Tibial nerve (tissue), 4 donors: ENCODE results near the gene PRMT3. TPM values are rescaled to one million over a fixed set of nuclear protein-coding genes. Genes with fewer than 3 reads are reported as not detected.

ENCODE experiments used
- DNase-seq, 2 donors: peaks; one replicate each; pipeline ENCODE4 v3.0.0-alpha.2; 2019; ENCODE audit warnings: low spot score in 2 of 2
- H3K27ac ChIP-seq, 4 donors: fragments of 200-600 bp; sonication (generic) in 3 of 4; one replicate each; pipeline ENCODE4 v1.5.1; 2017 to 2019; ENCODE audit warnings: mild to moderate bottlenecking in 1 of 4
- H3K27me3 ChIP-seq, 2 donors: fragments of 200-600 bp; sonication (generic) in 1 of 2; one replicate each; pipeline versions ENCODE4 v1.5.1 to v1.6.0; 2017 to 2019
- H3K36me3 ChIP-seq, 3 donors: fragments of 200-600 bp; sonication (generic); one replicate each; pipeline ENCODE4 v1.5.1; 2018 to 2019
- H3K4me1 ChIP-seq, 4 donors: fragments of 200-600 bp; sonication (generic) in 3 of 4; one replicate each; pipeline ENCODE4 v1.5.1; 2017 to 2019
- H3K4me3 ChIP-seq, 4 donors: fragments of 200-600 bp; sonication (generic) in 3 of 4; one replicate each; pipeline ENCODE4 v1.5.1; 2017 to 2019; ENCODE audit warnings: mild to moderate bottlenecking in 1 of 4, moderate library complexity in 1 of 4
- H3K9me3 ChIP-seq, 4 donors: fragments of 200-600 bp; sonication (generic) in 3 of 4; one replicate each; pipeline ENCODE4 v1.5.1; 2017 to 2019
- EP300 ChIP-seq, 2 donors: sonication (generic); formaldehyde crosslinking; IDR thresholded peaks; one replicate each; pipeline ENCODE4 v1.6.1; 2017; ENCODE audit warnings: antibody characterized with exemption in 2 of 2, mild to moderate bottlenecking in 1 of 2
- POLR2A ChIP-seq, 2 donors: fragments of 450-650 bp; IDR thresholded peaks; one replicate each; pipeline ENCODE4 v1.6.1; 2017; ENCODE audit warnings: antibody characterized with exemption in 2 of 2, mild to moderate bottlenecking in 2 of 2, moderate library complexity in 2 of 2
- WGBS, 2 donors: methylation state at CpG; one replicate each; pipeline ENCODE4 v1.1.5; 2018; 5-methylcytosine and 5-hydroxymethylcytosine counted together
- total RNA-seq, 4 donors: library from RNA; depleted of rRNA; stranded (reverse); fragments of >200 nt; gene quantifications; one replicate each; pipeline ENCODE4 v1.1.0, GENCODE V29; 2016
- TF ChIP-seq, protein P1 (sequence below), 5 experiments: fragments of 200-600 bp in 3 of 5; fragments of 450-650 bp in 2 of 5; sonication (generic) in 3 of 5; IDR thresholded peaks; one replicate each; pipeline ENCODE4 v1.5.1; 2016 to 2019; ENCODE audit warnings: antibody characterized with exemption in 5 of 5, mild to moderate bottlenecking in 3 of 5, moderate library complexity in 2 of 5

The PRMT3 gene
- total RNA-seq, 4 donors from 2014 or later, result 17.8 to 29.4 (median 22.1) TPM

DNA sequence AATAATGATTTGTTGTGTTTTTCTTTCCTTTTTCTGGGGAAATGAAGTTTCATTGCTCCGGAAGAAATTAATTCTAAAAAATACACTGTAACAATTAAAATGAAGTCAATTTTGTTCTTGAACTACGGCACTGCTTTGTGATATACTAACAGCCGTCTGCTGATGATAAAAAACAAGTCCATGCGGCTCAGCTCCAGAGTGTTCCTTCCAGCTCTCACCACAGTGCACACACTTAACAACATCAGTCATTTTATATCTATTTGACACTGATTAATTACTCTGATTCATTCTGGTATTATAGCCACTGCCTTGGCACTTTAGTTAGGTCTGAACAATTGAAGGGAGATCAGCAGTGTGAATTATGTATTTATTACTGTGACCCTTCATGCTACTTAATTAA, 114.5 kb downstream of the PRMT3 start:
- no peak overlapping the region for H3K27ac ChIP-seq
- H3K4me1 ChIP-seq, result no peaks in the 10 kb centered on the region
- peaks cover 0 to 17% (median 0%) of the 10 kb centered on the region in 3 donors for H3K36me3 ChIP-seq
- WGBS, 2 donors, result 84 to 90% methylated on average over 4 of the region's 4 CpGs
- TF ChIP-seq, protein P1, sequence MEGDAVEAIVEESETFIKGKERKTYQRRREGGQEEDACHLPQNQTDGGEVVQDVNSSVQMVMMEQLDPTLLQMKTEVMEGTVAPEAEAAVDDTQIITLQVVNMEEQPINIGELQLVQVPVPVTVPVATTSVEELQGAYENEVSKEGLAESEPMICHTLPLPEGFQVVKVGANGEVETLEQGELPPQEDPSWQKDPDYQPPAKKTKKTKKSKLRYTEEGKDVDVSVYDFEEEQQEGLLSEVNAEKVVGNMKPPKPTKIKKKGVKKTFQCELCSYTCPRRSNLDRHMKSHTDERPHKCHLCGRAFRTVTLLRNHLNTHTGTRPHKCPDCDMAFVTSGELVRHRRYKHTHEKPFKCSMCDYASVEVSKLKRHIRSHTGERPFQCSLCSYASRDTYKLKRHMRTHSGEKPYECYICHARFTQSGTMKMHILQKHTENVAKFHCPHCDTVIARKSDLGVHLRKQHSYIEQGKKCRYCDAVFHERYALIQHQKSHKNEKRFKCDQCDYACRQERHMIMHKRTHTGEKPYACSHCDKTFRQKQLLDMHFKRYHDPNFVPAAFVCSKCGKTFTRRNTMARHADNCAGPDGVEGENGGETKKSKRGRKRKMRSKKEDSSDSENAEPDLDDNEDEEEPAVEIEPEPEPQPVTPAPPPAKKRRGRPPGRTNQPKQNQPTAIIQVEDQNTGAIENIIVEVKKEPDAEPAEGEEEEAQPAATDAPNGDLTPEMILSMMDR (IDR thresholded peaks at IDR 0.05), result no peak
- TF ChIP-seq EP300 (IDR thresholded peaks at IDR 0.05) (no peak), POLR2A (IDR thresholded peaks at IDR 0.05) (no peak)
- H3K4me3 ChIP-seq, result no peak overlapping the region
- H3K27me3 ChIP-seq, result no peaks in the 10 kb centered on the region
- DNase-seq, result no peak
- no peaks in the 10 kb centered on the region for H3K9me3 ChIP-seq

DNA sequence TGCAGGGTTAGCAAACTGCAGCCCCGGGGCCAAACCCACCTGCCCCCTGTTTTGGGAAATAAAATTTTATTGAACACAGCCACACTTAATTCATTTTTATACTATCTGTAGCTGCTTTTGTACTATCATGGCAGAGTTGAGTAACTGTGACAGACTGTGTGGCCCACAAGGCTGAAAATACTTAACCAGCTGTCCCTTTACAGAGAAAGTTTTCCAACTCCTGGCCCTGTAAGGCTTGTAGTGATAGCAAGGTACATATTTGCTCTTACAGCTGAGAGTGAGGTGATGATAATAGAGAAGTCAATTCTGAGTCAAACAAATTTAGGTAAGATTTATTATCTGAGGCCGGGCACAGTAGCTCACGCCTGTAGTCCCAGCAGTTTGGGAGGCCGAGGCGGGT, 124.5 kb downstream of the PRMT3 start:
- DNase-seq, result no peak
- H3K4me1 ChIP-seq, result no peaks in the 10 kb centered on the region
- WGBS, 2 donors, result 82 to 89% methylated on average over 5 of the region's 5 CpGs
- H3K4me3 ChIP-seq, result no peak overlapping the region
- peaks cover 0 to 27% (median 0%) of the 10 kb centered on the region in 3 donors for H3K36me3 ChIP-seq
- H3K27me3 ChIP-seq, result no peaks in the 10 kb centered on the region
- no peak overlapping the region for H3K27ac ChIP-seq
- TF ChIP-seq, protein P1 (IDR thresholded peaks at IDR 0.05), result no peak
- TF ChIP-seq EP300 (IDR thresholded peaks at IDR 0.05) (no peak), POLR2A (IDR thresholded peaks at IDR 0.05) (no peak)
- no peaks in the 10 kb centered on the region for H3K9me3 ChIP-seq

DNA sequence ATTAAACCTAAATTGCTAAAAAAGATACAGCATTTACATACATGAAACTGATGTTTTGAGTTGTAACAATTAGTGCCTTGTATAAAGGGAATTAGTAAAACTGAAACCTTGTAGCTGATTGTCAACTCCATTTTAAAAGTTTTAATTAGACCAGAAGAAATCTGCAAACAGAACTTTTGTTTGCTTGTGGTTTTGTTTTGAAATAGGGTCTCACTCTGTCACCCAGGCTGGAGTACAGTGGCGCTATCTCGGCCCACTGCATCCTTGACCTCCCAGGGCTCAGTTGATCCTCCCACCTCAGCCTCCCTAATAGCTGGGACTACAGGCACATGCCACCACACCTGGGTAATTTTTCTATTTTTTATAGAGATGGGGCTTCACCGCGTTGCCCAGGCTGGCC, 125.4 kb downstream of the PRMT3 start:
- Histone ChIP-seq H3K4me3 (no peak overlapping the region), H3K36me3 (peaks cover 0 to 20% (median 0%) of the 10 kb centered on the region in 3 donors), H3K27ac (no peak overlapping the region), H3K9me3 (no peaks in the 10 kb centered on the region), H3K27me3 (no peaks in the 10 kb centered on the region), H3K4me1 (no peaks in the 10 kb centered on the region)
- no peak for DNase-seq
- no peak for TF ChIP-seq POLR2A (IDR thresholded peaks at IDR 0.05)
- TF ChIP-seq EP300 (IDR thresholded peaks at IDR 0.05), result no peak
- TF ChIP-seq, protein P1 (IDR thresholded peaks at IDR 0.05), result no peak
- WGBS, 2 donors, result 85 to 91% methylated on average over 4 of the region's 4 CpGs

DNA sequence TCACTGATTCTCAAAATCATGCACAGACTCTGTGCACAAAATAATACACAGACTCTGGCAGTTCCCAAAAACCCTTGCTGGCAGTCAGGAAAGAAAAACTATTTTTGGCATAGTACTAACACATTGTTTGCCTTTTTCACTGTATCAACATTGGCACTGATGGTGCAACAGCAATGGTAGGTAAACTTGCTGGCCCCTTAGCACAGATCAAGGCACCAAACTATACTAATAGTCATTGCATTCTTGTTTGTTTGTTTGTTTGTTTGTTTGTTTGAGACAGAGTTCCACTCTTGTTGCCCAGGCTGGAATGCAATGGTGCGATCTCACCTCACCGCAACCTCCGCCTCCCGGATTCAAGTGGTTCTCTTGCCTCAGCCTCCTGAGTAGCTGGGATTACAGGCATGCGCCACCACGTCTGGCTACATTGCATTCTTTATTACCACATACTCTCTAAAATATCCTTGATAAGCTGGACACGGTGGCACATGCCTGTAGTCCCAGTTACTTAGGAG, 130.9 kb downstream of the PRMT3 start:
- no peak for TF ChIP-seq POLR2A (IDR thresholded peaks at IDR 0.05)
- TF ChIP-seq, protein P1 (IDR thresholded peaks at IDR 0.05), result no peak
- no peak for TF ChIP-seq EP300 (IDR thresholded peaks at IDR 0.05)
- no peak overlapping the region for H3K4me3 ChIP-seq
- H3K27me3 ChIP-seq, result no peaks in the 10 kb centered on the region
- DNase-seq, result no peak
- H3K27ac ChIP-seq, result no peak overlapping the region
- 83 to 87% methylated on average over 7 of the region's 7 CpGs for WGBS, 2 donors
- no peaks in the 10 kb centered on the region for H3K9me3 ChIP-seq
- H3K4me1 ChIP-seq, result no peaks in the 10 kb centered on the region
- H3K36me3 ChIP-seq, result no peaks in the 10 kb centered on the region

DNA sequence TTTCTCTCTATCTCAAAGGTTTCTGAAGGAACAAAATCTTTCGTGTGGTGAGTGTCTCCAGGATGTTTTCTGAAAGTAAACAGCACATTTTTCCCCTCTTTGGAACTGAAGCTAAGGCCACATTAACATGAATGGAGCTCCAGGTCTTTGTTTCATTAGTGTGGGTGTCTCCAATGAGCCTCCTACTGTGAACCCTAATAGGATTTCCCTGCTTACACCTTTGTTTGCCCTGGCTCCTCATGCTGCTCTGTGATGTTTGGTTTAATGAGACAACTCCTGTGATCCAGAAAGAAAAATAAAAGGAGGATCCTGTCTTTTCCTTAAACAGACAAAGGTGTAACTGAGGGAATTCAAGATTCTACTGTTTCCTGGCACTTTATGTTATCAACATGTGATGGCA, 135.0 kb downstream of the PRMT3 start:
- Histone ChIP-seq H3K27ac (no peak overlapping the region), H3K9me3 (no peaks in the 10 kb centered on the region), H3K4me3 (no peak overlapping the region), H3K27me3 (no peaks in the 10 kb centered on the region), H3K36me3 (no peaks in the 10 kb centered on the region), H3K4me1 (no peaks in the 10 kb centered on the region)
- 22 to 43% methylated on average over 1 of the region's 1 CpG for WGBS, 2 donors
- no peak for DNase-seq
- TF ChIP-seq EP300 (IDR thresholded peaks at IDR 0.05) (no peak), POLR2A (IDR thresholded peaks at IDR 0.05) (no peak)
- TF ChIP-seq, protein P1 (IDR thresholded peaks at IDR 0.05), result no peak
